Brain microvascular endothelial cell (primary cell): ENCODE data around the gene SYNE1.
A peak's percentile ranks its signal among the peaks of the same experiment; 100 is the strongest.

Experiments used
- DNase-seq: peaks from one replicate; pipeline ENCODE4 v3.0.0-alpha.2; 2020
- H3K27ac ChIP-seq: fragments of 250-450 bp; sonication (Bioruptor Pico); 2 replicates; pipeline ENCODE4 v1.5.1; 2020; ENCODE audit warnings: mild to moderate bottlenecking, moderate library complexity
- H3K27me3 ChIP-seq: fragments of 250-450 bp; sonication (Bioruptor Pico); replicated peaks from 2 replicates; pipeline ENCODE4 v1.5.1; 2020; ENCODE audit warnings: mild to moderate bottlenecking
- H3K36me3 ChIP-seq: fragments of 250-450 bp; sonication (Bioruptor Pico); replicated peaks from 2 replicates; pipeline ENCODE4 v1.5.1; 2020; ENCODE audit warnings: mild to moderate bottlenecking
- H3K4me3 ChIP-seq: 2 replicates; pipeline ENCODE4 v1.5.1; 2011; ENCODE audit warnings: low read depth, mild to moderate bottlenecking, control low read depth, low read length, moderate library complexity
- CTCF ChIP-seq: IDR thresholded peaks from 2 replicates; pipeline ENCODE4 v1.5.1; 2011; ENCODE audit warnings: low read depth, mild to moderate bottlenecking, moderate library complexity, low read length, control low read depth, inconsistent platforms; ENCODE audit errors: missing control alignments
- in situ Hi-C: cut with HindIII; loops from 2 replicates; pipeline ENCODE4 v1.10.0; 2017; ENCODE audit warnings: low sequenced_read_pairs, low pct_ligation_motif_present

Gene SYNE1

GRCh38 chr6:152259234-152259633 is 377.9 kb downstream of the SYNE1 start:
- peaks cover 29% of the 10 kb centered on the region for H3K36me3 ChIP-seq

GRCh38 chr6:152257581-152257980 is 379.6 kb downstream of the SYNE1 start:
- Histone ChIP-seq H3K36me3 (peaks cover 27% of the 10 kb centered on the region), H3K4me3 (no peak overlapping the region), H3K27me3 (no peaks in the 10 kb centered on the region), H3K27ac (no peak overlapping the region)
- in situ Hi-C loops: no loop called here
- no peak for DNase-seq
- TF ChIP-seq CTCF: no peak

More at GRCh38 chr6:152259234-152259633, 377.9 kb downstream of the SYNE1 start:
- in situ Hi-C loops: no loop called here
- TF ChIP-seq CTCF: no peak
- no peak for DNase-seq
- Histone ChIP-seq H3K4me3 (no peak overlapping the region), H3K27me3 (no peaks in the 10 kb centered on the region), H3K27ac (no peak overlapping the region)

GRCh38 chr6:152250127-152250526 is 387.0 kb downstream of the SYNE1 start:
- H3K4me3 ChIP-seq: no peak overlapping the region
- in situ Hi-C loops: no loop called here
- DNase-seq: no peak
- no peaks in the 10 kb centered on the region for H3K27me3 ChIP-seq
- no peak overlapping the region for H3K27ac ChIP-seq
- peaks cover 22% of the 10 kb centered on the region for H3K36me3 ChIP-seq
- no peak for TF ChIP-seq CTCF

- H3K4me3 ChIP-seq: no peak overlapping the region
- no peaks in the 10 kb centered on the region for H3K27me3 ChIP-seq
- peaks cover 25% of the 10 kb centered on the region for H3K36me3 ChIP-seq
- in situ Hi-C loops: no loop called here
- no peak overlapping the region for H3K27ac ChIP-seq
- DNase-seq: no peak
- TF ChIP-seq CTCF: no peak
These were observed 388.2 kb downstream of the SYNE1 start for GRCh38 chr6:152248980-152249379.

GRCh38 chr6:152246554-152247337 is 390.4 kb downstream of the SYNE1 start:
- no peak overlapping the region for H3K4me3 ChIP-seq
- TF ChIP-seq CTCF: no peak

GRCh38 chr6:152244998-152245630 is 392.0 kb downstream of the SYNE1 start:
- Histone ChIP-seq H3K36me3 (peaks cover 39% of the 10 kb centered on the region), H3K4me3 (no peak overlapping the region), H3K27me3 (no peaks in the 10 kb centered on the region), H3K27ac (no peak overlapping the region)
- in situ Hi-C loops: no loop called here
- no peak for TF ChIP-seq CTCF
- DNase-seq: no peak

More at GRCh38 chr6:152246554-152247337, 390.4 kb downstream of the SYNE1 start:
- Histone ChIP-seq H3K36me3 (peaks cover 29% of the 10 kb centered on the region), H3K27ac (no peak overlapping the region), H3K27me3 (no peaks in the 10 kb centered on the region)
- peak; percentile 13 for DNase-seq
- in situ Hi-C loops: no loop called here
